ENCODE measurements around the gene TXNRD1. TPM values are rescaled to one million over a fixed set of nuclear protein-coding genes. Genes with fewer than 3 reads are reported as not detected.

Gene TXNRD1
- total and polyA plus RNA-seq, 2 experiments from 2014 or later: 43.5 to 74.9 TPM

GRCh38 chr12:104310751-104311633 lies 95.4 kb downstream of the TXNRD1 start:
- H3K36me3 ChIP-seq: peaks cover 41% of the 10 kb centered on the region

DNA sequence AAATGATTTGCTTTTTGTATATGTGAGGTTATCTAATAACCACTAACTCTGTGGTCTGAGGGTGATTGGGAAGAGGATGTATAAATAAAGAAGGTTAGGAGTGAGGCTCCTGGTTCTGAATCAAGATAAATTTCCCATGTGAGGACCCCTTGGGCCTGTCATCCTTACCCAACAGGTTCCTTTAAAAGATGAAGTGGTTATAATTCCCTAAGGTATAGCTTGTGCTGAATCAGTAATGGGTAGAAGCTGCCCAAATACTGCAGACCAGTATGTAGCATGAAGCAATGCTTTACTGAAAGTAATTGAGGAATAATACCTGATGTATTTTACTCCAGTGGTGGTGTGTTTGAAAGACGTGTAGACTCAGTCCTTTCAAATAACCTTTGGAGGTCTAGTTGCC lies 96.6 kb downstream of the TXNRD1 start:
- H3K4me3 ChIP-seq: no peak overlapping the region
- no peak overlapping the region for H3K27ac ChIP-seq
- DNase-seq (ENCODE audit: low read depth in 1 of 2, low spot score in 1 of 2): no peak
- H3K9me3 ChIP-seq (ENCODE audit: low read depth): no peaks in the 10 kb centered on the region
- TF ChIP-seq CTCF (IDR thresholded peaks at IDR 0.05; ENCODE audit: low read depth, low read length): no peak
- no peaks in the 10 kb centered on the region for H3K27me3 ChIP-seq
- no peaks in the 10 kb centered on the region for H3K4me1 ChIP-seq (ENCODE audit: low read depth)
- H3K36me3 ChIP-seq: peaks cover 52% of the 10 kb centered on the region

More at GRCh38 chr12:104310751-104311633, 95.4 kb downstream of the TXNRD1 start:
- no peak for DNase-seq (ENCODE audit: low read depth in 1 of 2, low spot score in 1 of 2)
- no peak for TF ChIP-seq CTCF (IDR thresholded peaks at IDR 0.05; ENCODE audit: low read depth, low read length)
- Histone ChIP-seq H3K4me3 (no peak overlapping the region), H3K27me3 (no peaks in the 10 kb centered on the region), H3K27ac (no peak overlapping the region), H3K9me3 (ENCODE audit: low read depth) (no peaks in the 10 kb centered on the region), H3K4me1 (ENCODE audit: low read depth) (no peaks in the 10 kb centered on the region)

DNA sequence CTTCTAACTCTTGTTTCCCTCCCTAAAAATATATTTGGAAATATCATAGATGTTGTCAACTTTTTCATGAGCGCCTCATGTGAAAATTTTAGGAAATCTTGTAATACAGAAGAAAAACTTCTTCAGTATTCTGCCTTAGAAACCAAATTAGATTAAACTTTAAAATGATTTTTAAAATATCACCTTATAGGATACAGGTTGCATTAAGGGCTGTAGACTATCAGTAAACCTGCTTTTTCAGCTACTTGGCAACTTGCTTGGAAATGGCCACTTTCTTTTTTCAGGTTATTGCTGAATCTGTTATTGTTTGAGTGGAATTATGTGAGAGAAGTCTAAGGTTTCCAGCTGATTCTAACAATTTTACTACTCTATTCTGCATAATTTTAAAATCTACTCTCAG lies 97.1 kb downstream of the TXNRD1 start:
- DNase-seq (ENCODE audit: low read depth in 1 of 2, low spot score in 1 of 2): no peak
- no peaks in the 10 kb centered on the region for H3K9me3 ChIP-seq (ENCODE audit: low read depth)
- no peak for TF ChIP-seq CTCF (IDR thresholded peaks at IDR 0.05; ENCODE audit: low read depth, low read length)
- no peaks in the 10 kb centered on the region for H3K27me3 ChIP-seq
- no peaks in the 10 kb centered on the region for H3K4me1 ChIP-seq (ENCODE audit: low read depth)
- H3K27ac ChIP-seq: no peak overlapping the region
- peaks cover 52% of the 10 kb centered on the region for H3K36me3 ChIP-seq
- H3K4me3 ChIP-seq: no peak overlapping the region

GRCh38 chr12:104313568-104314241 lies 98.1 kb downstream of the TXNRD1 start:
- DNase-seq (ENCODE audit: low read depth in 1 of 2, low spot score in 1 of 2): no peak
- Histone ChIP-seq H3K9me3 (ENCODE audit: low read depth) (no peaks in the 10 kb centered on the region), H3K36me3 (peaks cover 52% of the 10 kb centered on the region), H3K27me3 (no peaks in the 10 kb centered on the region), H3K27ac (no peak overlapping the region), H3K4me1 (ENCODE audit: low read depth) (no peaks in the 10 kb centered on the region), H3K4me3 (no peak overlapping the region)
- no peak for TF ChIP-seq CTCF (IDR thresholded peaks at IDR 0.05; ENCODE audit: low read depth, low read length)

- no peaks in the 10 kb centered on the region for H3K4me1 ChIP-seq (ENCODE audit: low read depth)
- H3K4me3 ChIP-seq: no peak overlapping the region
- DNase-seq (ENCODE audit: low read depth in 1 of 2, low spot score in 1 of 2): no peak
- H3K27me3 ChIP-seq: no peaks in the 10 kb centered on the region
- peaks cover 55% of the 10 kb centered on the region for H3K36me3 ChIP-seq
- no peaks in the 10 kb centered on the region for H3K9me3 ChIP-seq (ENCODE audit: low read depth)
- H3K27ac ChIP-seq: no peak overlapping the region
- TF ChIP-seq CTCF (IDR thresholded peaks at IDR 0.05; ENCODE audit: low read depth, low read length): no peak
Observed at GRCh38 chr12:104314242-104314614, 98.6 kb downstream of the TXNRD1 start.

Measured in cardiac muscle cell (in vitro differentiated cells and primary cell).